ENCODE measurements around the gene SPON1.

Gene SPON1

DNA sequence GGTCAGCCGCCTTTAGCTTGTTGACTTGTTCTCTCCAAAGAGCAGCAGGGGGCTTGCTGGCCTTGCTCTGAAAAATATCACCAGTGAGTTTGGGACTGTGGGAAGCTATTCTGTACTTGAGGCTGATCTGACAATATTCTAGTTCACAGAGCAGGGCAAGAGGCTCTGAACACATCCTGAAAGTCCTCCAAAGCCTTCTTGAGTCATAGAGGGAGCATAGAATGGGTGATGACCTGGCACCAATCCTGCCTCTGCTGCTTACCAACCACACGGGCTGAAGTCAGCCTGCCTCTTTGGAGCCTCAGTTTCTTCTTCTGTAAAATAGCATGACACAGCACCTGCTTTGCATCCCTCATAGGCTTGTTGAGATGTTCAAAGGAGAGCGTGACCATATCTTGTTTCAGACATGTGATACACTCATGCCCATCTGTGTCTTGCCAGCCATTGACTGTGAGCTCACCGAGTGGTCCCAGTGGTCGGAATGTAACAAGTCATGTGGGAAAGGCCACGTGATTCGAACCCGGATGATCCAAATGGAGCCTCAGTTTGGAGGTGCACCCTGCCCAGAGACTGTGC lies 299.8 kb downstream of the SPON1 start:
- Histone ChIP-seq H3K36me3 (ENCODE audit: low read length) (peaks cover 11% of the 10 kb centered on the region; the same call in 1 of the 2 replicates), H3K4me3 (ENCODE audit: insufficient read depth, low read length, poor library complexity, severe bottlenecking) (no peak overlapping the region), H3K27ac (ENCODE audit: low read depth, low read length) (no peak overlapping the region), H3F3A (ENCODE audit: insufficient read depth) (peaks cover 58% of the 10 kb centered on the region), H3K4me2 (ENCODE audit: low read depth, low read length, poor library complexity, severe bottlenecking) (no peak overlapping the region), H3K27me3 (ENCODE audit: low read length) (no peaks in the 10 kb centered on the region), H3K9me2 (replicated peaks; ENCODE audit: insufficient read depth, low read length) (no peaks in the 10 kb centered on the region), H3K9me3 (ENCODE audit: insufficient read depth, low read length) (no peaks in the 10 kb centered on the region), H4K20me1 (ENCODE audit: low read depth, low read length) (no peaks in the 10 kb centered on the region), H3K79me2 (ENCODE audit: insufficient read depth, low read length) (no peaks in the 10 kb centered on the region), H2AFZ (ENCODE audit: low read depth, low read length, severe bottlenecking) (no peak overlapping the region), H3K9ac (ENCODE audit: low read length) (no peak overlapping the region)
- TF ChIP-seq EZH2phosphoT487 (conservative IDR thresholded peaks at IDR 0.05; ENCODE audit: low read length): no peak
- TF ChIP-seq, protein P1, sequence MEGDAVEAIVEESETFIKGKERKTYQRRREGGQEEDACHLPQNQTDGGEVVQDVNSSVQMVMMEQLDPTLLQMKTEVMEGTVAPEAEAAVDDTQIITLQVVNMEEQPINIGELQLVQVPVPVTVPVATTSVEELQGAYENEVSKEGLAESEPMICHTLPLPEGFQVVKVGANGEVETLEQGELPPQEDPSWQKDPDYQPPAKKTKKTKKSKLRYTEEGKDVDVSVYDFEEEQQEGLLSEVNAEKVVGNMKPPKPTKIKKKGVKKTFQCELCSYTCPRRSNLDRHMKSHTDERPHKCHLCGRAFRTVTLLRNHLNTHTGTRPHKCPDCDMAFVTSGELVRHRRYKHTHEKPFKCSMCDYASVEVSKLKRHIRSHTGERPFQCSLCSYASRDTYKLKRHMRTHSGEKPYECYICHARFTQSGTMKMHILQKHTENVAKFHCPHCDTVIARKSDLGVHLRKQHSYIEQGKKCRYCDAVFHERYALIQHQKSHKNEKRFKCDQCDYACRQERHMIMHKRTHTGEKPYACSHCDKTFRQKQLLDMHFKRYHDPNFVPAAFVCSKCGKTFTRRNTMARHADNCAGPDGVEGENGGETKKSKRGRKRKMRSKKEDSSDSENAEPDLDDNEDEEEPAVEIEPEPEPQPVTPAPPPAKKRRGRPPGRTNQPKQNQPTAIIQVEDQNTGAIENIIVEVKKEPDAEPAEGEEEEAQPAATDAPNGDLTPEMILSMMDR (IDR thresholded peaks at IDR 0.05; ENCODE audit: insufficient read depth, low read length, poor library complexity, severe bottlenecking): no peak

DNA sequence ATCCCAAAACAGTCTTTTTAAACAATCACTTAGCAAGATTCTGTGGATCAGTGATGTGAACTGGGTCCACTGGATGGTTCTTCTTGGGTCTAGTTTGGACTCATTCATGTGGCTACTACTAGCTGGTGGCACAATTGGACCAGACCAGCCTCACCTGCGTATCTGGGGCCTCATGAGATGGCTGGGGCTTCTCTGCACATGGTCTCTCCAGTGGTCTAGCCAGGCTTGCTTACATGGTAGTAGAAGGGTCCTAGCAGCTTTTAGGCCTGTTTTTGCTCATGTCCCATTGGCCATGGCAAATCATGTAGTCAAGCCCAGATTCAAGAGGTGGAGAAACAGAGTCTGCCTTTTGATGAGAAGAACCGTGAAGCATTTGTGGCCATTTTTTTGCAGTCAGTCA lies 302.4 kb downstream of the SPON1 start:
- TF ChIP-seq EZH2phosphoT487 (conservative IDR thresholded peaks at IDR 0.05; ENCODE audit: low read length): no peak
- TF ChIP-seq, protein P1 (IDR thresholded peaks at IDR 0.05; ENCODE audit: insufficient read depth, low read length, poor library complexity, severe bottlenecking): no peak
- H3F3A ChIP-seq (ENCODE audit: insufficient read depth): peaks cover 63% of the 10 kb centered on the region
- no peak overlapping the region for H3K27ac ChIP-seq (ENCODE audit: low read depth, low read length)
- H3K9me2 ChIP-seq (replicated peaks; ENCODE audit: insufficient read depth, low read length): no peaks in the 10 kb centered on the region
- no peaks in the 10 kb centered on the region for H3K9me3 ChIP-seq (ENCODE audit: insufficient read depth, low read length)
- H3K27me3 ChIP-seq (ENCODE audit: low read length): no peaks in the 10 kb centered on the region
- no peaks in the 10 kb centered on the region for H4K20me1 ChIP-seq (ENCODE audit: low read depth, low read length)
- H3K79me2 ChIP-seq (ENCODE audit: insufficient read depth, low read length): no peaks in the 10 kb centered on the region
- no peak overlapping the region for H3K9ac ChIP-seq (ENCODE audit: low read length)
- no peak overlapping the region for H3K4me2 ChIP-seq (ENCODE audit: low read depth, low read length, poor library complexity, severe bottlenecking)
- H2AFZ ChIP-seq (ENCODE audit: low read depth, low read length, severe bottlenecking): no peak overlapping the region
- peaks cover 22% of the 10 kb centered on the region for H3K36me3 ChIP-seq (ENCODE audit: low read length)
- H3K4me3 ChIP-seq (ENCODE audit: insufficient read depth, low read length, poor library complexity, severe bottlenecking): no peak overlapping the region

- Histone ChIP-seq H2AFZ (ENCODE audit: low read depth, low read length, severe bottlenecking) (no peak overlapping the region), H3K9me3 (ENCODE audit: insufficient read depth, low read length) (no peaks in the 10 kb centered on the region), H3K79me2 (ENCODE audit: insufficient read depth, low read length) (no peaks in the 10 kb centered on the region), H3F3A (ENCODE audit: insufficient read depth) (peaks cover 63% of the 10 kb centered on the region), H3K27me3 (ENCODE audit: low read length) (no peaks in the 10 kb centered on the region), H3K9ac (ENCODE audit: low read length) (no peak overlapping the region), H3K4me2 (ENCODE audit: low read depth, low read length, poor library complexity, severe bottlenecking) (no peak overlapping the region), H4K20me1 (ENCODE audit: low read depth, low read length) (no peaks in the 10 kb centered on the region), H3K27ac (ENCODE audit: low read depth, low read length) (no peak overlapping the region), H3K4me3 (ENCODE audit: insufficient read depth, low read length, poor library complexity, severe bottlenecking) (no peak overlapping the region), H3K9me2 (replicated peaks; ENCODE audit: insufficient read depth, low read length) (no peaks in the 10 kb centered on the region), H3K36me3 (ENCODE audit: low read length) (peaks cover 32% of the 10 kb centered on the region)
- TF ChIP-seq, protein P1 (IDR thresholded peaks at IDR 0.05; ENCODE audit: insufficient read depth, low read length, poor library complexity, severe bottlenecking): no peak
- no peak for TF ChIP-seq EZH2phosphoT487 (conservative IDR thresholded peaks at IDR 0.05; ENCODE audit: low read length)
These were observed 304.1 kb downstream of the SPON1 start for GRCh38 chr11:14266622-14267021.
